GM23248 (cell line): ENCODE results near the gene SNTG2.

Source experiments
- EZH2 ChIP-seq: fragments of 200-600 bp; sonication (generic); IDR thresholded peaks from 2 replicates; pipeline ENCODE4 v1.6.1; 2018; ENCODE audit warnings: antibody characterized with exemption, mild to moderate bottlenecking; ENCODE audit not compliant: insufficient read depth, poor library complexity, severe bottlenecking
- EZH2phosphoT487 ChIP-seq: fragments of 200-600 bp; sonication (generic); IDR thresholded peaks from 2 replicates; pipeline ENCODE4 v1.6.1; 2018; ENCODE audit warnings: antibody characterized with exemption, moderate library complexity, mild to moderate bottlenecking, low read depth; ENCODE audit not compliant: insufficient read depth

DNA sequence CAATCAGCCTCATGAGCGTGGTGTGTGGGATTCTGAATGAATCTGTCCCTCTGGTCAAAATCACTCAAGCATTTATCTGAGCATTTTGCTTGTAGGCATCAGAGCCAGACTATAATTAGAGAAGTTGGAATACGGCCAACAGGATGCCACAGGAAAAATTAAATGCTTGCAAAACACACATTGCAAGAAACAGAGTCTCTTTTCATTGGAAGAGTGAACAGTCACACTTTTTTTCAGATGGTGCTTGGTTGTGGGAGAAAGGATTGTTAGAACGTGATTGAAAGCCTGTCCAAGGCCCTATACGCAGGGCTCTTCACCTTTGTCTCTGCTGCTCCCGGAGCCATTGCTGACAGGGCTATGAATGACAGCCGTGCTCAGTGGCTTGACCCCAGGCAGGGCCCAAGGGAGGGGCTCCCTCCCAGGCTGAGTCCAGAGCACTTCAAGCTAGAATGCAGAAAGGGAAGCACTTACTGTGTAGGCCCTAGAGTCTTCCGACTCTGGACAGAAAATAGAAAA is 59.8 kb downstream of the SNTG2 start:
- TF ChIP-seq EZH2 (no peak), EZH2phosphoT487 (no peak)
